ENCODE measurements around the gene CACNB2.

CACNB2 gene

DNA sequence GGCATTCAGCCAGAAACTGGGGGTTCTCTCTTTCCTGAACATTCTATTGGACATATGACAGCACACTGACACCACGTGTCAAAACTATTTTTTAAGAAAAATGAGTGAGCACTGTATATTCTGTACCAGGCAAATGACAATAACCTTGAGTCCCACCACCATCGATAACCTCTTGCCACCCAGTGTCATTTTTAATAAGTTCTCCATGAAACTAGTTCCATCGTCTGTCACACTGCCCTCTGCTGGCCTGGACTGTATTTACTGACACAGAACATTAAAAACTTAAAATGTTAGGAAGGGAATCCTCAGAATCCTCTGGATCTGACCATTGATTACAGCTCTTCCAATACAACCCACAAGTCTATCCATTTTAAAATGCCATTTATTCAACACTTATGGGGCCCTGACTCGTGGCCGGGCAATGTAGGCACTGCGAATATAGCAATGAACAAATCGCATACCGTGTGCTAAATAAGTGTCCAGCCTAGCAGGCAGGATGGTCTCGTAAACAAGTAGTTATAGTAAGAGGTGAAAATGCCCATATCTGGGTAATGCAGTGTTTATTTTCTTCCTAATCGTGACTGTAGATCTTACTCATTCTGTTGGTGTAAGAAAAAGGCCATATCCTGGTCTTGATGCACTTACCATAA is 35.9 kb upstream of the CACNB2 start:
- H3K9ac ChIP-seq (ENCODE audit: low read length) = no peak overlapping the region
- TF ChIP-seq EZH2phosphoT487 (IDR thresholded peaks at IDR 0.05; ENCODE audit: low read depth) = no peak
- TF ChIP-seq, protein P1, sequence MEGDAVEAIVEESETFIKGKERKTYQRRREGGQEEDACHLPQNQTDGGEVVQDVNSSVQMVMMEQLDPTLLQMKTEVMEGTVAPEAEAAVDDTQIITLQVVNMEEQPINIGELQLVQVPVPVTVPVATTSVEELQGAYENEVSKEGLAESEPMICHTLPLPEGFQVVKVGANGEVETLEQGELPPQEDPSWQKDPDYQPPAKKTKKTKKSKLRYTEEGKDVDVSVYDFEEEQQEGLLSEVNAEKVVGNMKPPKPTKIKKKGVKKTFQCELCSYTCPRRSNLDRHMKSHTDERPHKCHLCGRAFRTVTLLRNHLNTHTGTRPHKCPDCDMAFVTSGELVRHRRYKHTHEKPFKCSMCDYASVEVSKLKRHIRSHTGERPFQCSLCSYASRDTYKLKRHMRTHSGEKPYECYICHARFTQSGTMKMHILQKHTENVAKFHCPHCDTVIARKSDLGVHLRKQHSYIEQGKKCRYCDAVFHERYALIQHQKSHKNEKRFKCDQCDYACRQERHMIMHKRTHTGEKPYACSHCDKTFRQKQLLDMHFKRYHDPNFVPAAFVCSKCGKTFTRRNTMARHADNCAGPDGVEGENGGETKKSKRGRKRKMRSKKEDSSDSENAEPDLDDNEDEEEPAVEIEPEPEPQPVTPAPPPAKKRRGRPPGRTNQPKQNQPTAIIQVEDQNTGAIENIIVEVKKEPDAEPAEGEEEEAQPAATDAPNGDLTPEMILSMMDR (IDR thresholded peaks at IDR 0.05; ENCODE audit: low read depth, low read length) = peak; percentile 80
- H2AFZ ChIP-seq (ENCODE audit: low read depth, low read length) = no peak overlapping the region
- peak overlapping the region; percentile 49 for H3K4me2 ChIP-seq (ENCODE audit: low read length)
- H3K36me3 ChIP-seq (replicated peaks; ENCODE audit: low read depth, low read length) = no peaks in the 10 kb centered on the region
- H3K79me2 ChIP-seq (ENCODE audit: low read length) = no peaks in the 10 kb centered on the region
- no peak overlapping the region for H3K27ac ChIP-seq (ENCODE audit: low read length)
- no peaks in the 10 kb centered on the region for H4K20me1 ChIP-seq (ENCODE audit: insufficient read depth, low read length)
- no peak overlapping the region for H3K4me3 ChIP-seq (ENCODE audit: low read length)
- peaks cover 13% of the 10 kb centered on the region for H3K4me1 ChIP-seq (ENCODE audit: low read length)
- H3K27me3 ChIP-seq (ENCODE audit: low read depth, low read length) = no peaks in the 10 kb centered on the region
- no peaks in the 10 kb centered on the region for H3K9me3 ChIP-seq (ENCODE audit: insufficient read depth, low read length)

DNA sequence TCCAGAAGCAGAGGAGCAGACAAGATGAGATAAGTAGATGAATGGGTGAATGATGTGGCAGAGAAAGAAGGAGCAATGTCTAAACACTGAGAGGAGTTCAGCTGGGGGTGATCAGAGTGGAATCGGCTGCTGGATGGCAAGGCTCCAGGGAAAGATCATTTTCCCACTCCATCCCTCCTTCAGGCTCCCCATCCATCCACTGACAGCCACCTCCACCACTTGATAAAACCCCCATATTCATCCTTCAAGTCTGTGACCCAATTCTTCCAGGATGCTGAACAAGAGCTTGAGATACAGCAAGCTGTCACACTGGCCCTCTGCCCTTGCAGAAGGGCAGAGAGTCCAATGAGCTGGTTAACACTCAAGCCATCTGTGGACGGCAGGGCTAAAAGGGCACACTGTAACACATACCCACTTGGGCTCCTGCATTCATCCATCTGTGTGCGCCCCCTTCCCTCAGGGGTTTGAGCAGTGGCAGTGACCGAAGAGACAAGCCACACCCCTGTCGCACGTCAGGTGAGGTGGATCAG is 30.8 kb upstream of the CACNB2 start:
- Histone ChIP-seq H3K9me3 (ENCODE audit: insufficient read depth, low read length) (no peaks in the 10 kb centered on the region), H3K27ac (ENCODE audit: low read length) (no peak overlapping the region), H3K27me3 (ENCODE audit: low read depth, low read length) (no peaks in the 10 kb centered on the region), H3K4me1 (ENCODE audit: low read length) (peaks cover 4% of the 10 kb centered on the region; the same call in 1 of the 2 replicates), H2AFZ (ENCODE audit: low read depth, low read length) (no peak overlapping the region), H3K4me2 (ENCODE audit: low read length) (no peak overlapping the region), H4K20me1 (ENCODE audit: insufficient read depth, low read length) (no peaks in the 10 kb centered on the region), H3K79me2 (ENCODE audit: low read length) (no peaks in the 10 kb centered on the region), H3K9ac (ENCODE audit: low read length) (no peak overlapping the region), H3K4me3 (ENCODE audit: low read length) (no peak overlapping the region), H3K36me3 (replicated peaks; ENCODE audit: low read depth, low read length) (no peaks in the 10 kb centered on the region)
- no peak for TF ChIP-seq EZH2phosphoT487 (IDR thresholded peaks at IDR 0.05; ENCODE audit: low read depth)
- TF ChIP-seq, protein P1 (IDR thresholded peaks at IDR 0.05; ENCODE audit: low read depth, low read length) = no peak

DNA sequence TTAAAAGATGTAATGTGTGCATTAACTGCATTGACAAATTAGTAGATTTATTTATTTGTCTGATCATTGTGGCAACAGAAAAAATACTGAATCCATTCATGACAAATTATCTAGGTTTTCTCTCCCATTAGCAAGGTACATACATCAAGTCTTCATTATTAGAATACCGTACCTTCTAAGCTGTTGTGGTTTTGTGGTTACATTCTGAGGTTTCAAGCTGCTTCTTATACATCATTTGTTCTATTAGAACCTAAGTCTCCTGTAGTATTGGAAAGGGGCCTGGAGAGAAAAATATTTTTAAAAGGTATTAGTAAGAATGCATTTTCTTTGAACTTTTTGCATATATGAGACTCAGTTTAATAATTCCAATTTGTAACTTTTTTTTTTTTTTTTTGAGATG is 26.3 kb upstream of the CACNB2 start:
- Histone ChIP-seq H3K27me3 (ENCODE audit: low read depth, low read length) (no peaks in the 10 kb centered on the region), H3K4me2 (ENCODE audit: low read length) (no peak overlapping the region), H3K79me2 (ENCODE audit: low read length) (no peaks in the 10 kb centered on the region), H3K4me3 (ENCODE audit: low read length) (no peak overlapping the region), H3K4me1 (ENCODE audit: low read length) (no peaks in the 10 kb centered on the region), H3K36me3 (replicated peaks; ENCODE audit: low read depth, low read length) (no peaks in the 10 kb centered on the region), H3K9me3 (ENCODE audit: insufficient read depth, low read length) (no peaks in the 10 kb centered on the region), H3K9ac (ENCODE audit: low read length) (no peak overlapping the region), H3K27ac (ENCODE audit: low read length) (no peak overlapping the region), H4K20me1 (ENCODE audit: insufficient read depth, low read length) (no peaks in the 10 kb centered on the region), H2AFZ (ENCODE audit: low read depth, low read length) (no peak overlapping the region)
- no peak for TF ChIP-seq EZH2phosphoT487 (IDR thresholded peaks at IDR 0.05; ENCODE audit: low read depth)
- TF ChIP-seq, protein P1 (IDR thresholded peaks at IDR 0.05; ENCODE audit: low read depth, low read length) = no peak

DNA sequence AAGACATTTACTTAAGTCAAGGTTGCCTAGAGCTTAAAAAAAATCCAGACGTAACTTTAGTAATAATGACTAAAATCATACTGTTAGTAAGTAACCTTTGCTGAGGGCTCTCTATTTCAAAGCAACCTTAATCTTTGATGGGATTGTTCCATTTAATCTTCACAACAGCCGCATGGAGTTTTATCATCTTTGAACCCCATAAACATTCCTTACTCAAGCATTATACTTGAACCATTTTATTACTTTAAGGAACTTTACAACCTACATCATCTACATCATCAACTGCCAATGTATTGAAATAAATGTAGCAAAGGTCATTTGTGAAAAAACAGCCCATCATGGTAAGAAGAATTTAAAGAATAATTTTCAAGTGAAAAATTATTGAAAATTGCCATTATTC is 22.9 kb upstream of the CACNB2 start:
- Histone ChIP-seq H3K4me1 (ENCODE audit: low read length) (no peaks in the 10 kb centered on the region), H4K20me1 (ENCODE audit: insufficient read depth, low read length) (no peaks in the 10 kb centered on the region), H3K79me2 (ENCODE audit: low read length) (no peaks in the 10 kb centered on the region), H3K9ac (ENCODE audit: low read length) (no peak overlapping the region), H2AFZ (ENCODE audit: low read depth, low read length) (no peak overlapping the region), H3K36me3 (replicated peaks; ENCODE audit: low read depth, low read length) (no peaks in the 10 kb centered on the region), H3K4me3 (ENCODE audit: low read length) (no peak overlapping the region), H3K27me3 (ENCODE audit: low read depth, low read length) (no peaks in the 10 kb centered on the region), H3K27ac (ENCODE audit: low read length) (no peak overlapping the region), H3K9me3 (ENCODE audit: insufficient read depth, low read length) (no peaks in the 10 kb centered on the region), H3K4me2 (ENCODE audit: low read length) (no peak overlapping the region)
- TF ChIP-seq EZH2phosphoT487 (IDR thresholded peaks at IDR 0.05; ENCODE audit: low read depth) = no peak
- TF ChIP-seq, protein P1 (IDR thresholded peaks at IDR 0.05; ENCODE audit: low read depth, low read length) = no peak
